Activated CD8-positive, alpha-beta memory T cell treated with anti-CD3 and anti-CD28 coated beads for 24 hours (primary cell): ENCODE measurements around the gene HOOK1.
"Not testable (repeated sequence)": the region's sequence is repeated elsewhere in the genome, so short reads cannot be mapped to it uniquely, and the experiment has no call there.

Experiments
- DNase-seq: peaks from one replicate; pipeline ENCODE4 v3.0.0-alpha.2; 2020

HOOK1 gene

DNA sequence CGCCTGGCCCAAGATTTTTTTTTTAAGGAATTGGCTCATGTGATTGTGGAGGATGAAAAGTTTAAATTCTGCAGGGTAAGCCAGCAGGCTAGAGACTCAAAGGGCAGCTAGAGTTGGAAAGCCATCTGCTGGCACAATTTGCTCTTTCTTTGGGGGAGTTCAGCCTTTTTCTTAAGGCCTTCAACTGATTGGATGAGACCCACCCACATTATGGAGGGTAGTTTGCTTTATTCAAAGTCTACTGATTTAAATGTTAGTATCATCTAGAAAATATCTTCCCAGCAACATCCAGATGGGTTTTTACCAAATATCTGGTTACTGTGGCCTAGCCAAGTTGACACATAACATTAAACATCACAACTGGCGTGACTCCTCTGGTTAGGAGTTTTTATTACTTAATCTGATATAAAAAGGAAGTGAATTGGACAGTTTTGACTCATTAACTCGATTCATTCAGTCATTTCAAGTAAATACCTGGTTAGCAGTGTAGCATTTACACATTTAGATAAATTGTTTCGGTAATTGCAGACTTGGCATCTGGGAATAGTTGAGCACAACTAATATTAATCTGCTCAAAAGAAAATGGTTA lies 12.4 kb downstream of the HOOK1 start:
- no peak for DNase-seq

DNA sequence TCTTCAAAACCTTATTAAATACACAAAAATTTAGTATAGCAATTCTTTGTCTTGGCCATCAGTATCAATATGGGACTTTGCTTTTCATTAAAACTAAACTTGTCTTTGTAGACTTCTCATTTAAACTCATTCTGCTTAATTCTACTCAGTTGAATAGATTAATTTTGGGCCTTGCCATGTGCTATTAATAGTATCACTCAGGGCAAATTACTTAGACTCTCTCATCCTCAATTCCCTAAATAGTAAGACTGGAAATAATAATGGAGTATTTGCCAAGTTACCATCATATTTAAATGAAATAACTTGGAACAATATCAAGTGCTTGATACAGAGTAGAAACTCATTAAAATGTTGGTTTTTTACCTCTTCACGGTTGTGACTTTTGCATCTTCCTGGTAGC lies 13.4 kb downstream of the HOOK1 start:
- DNase-seq, result no peak

DNA sequence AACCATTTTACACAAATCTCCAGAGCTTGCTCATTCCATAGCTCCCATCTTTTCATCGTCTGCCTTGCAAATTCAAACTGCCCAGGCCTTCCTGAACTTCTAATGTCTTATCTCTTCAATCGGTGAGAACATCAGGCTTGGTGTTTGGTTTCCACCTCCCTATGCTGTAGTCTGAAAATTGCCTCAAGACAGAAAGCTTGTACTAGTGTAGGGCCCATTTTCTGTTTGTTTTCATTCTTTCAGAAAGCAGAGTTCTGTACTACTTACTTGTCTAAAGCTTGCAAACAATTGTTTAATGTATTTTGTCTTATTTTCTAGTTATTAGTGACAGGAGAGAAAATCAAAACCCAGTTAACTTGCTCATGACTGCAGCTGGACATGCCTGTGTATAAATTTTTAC lies 16.8 kb downstream of the HOOK1 start:
- no peak for DNase-seq

DNA sequence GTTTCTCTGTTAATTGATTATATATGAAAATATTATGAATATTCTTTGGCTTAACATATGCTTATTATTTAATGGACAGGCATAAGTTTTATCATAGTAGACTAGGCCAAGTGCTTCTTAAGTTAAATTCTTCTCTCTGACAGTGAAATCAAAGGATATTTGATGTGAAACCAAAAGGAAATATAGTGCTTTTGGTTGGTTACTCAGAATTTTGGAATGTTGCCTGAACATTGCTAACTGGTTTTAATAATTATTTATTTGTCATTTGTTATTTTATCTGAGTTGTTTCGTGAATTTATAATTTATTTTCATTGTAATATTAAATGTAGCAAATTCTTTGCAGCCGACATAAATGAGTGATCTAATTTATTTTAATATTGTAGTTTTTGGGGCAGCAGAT lies 18.3 kb downstream of the HOOK1 start:
- no peak for DNase-seq

DNA sequence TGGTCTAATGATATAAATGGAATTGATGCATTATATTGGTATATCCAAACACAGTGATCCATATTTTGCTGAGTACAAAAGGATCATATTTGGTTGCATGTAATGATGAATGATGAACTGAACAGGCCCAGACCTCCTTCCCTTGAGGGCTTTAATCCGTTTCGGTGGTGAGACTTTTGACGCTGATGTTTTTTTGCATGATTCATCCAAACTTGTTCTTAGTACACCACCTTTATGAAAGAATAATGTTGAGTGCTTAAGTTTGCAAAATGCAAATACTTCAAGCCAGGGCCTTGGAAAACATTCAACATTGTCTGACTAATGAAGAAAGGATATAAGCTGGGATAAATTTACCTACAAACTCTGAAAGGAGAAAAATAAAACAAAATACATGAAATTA lies 19.2 kb downstream of the HOOK1 start:
- no peak for DNase-seq

DNA sequence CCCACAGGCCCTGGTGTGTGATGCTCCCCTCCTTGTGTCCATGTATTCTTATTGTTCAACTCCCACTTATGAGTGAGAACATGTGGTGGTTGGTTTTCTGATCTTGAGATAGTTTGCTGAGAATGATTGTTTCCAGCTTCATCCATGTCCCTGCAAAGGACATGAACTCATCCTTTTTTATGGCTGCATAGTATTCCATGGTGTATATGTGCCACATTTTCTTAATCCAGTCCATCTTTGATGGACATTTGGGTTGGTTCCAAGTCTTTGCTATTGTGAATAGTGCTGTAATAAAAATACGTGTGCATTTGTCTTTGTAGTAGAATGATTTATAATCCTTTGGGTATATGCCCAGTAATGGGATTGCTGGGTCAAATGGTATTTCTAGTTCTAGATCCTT lies 23.1 kb downstream of the HOOK1 start:
- DNase-seq, result not testable (repeated sequence)

DNA sequence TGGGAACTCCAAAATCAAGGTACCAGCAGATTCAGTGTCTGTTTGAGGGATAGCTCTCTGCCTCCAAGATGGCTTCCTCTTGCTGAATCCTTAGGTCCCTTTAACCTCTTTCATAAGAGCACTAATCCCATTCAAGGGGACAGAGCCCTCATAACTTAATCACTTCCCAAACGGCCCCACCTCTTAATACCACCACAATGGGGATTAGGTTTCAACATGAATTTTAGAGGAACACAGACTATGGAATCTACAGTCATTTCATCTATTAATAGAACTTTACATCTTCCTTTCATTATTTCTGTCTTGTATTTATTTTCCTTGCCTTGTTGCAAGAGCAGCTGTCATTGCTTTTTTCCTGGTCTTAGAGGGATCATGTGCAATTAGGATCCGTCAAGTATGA lies 30.3 kb downstream of the HOOK1 start:
- no peak for DNase-seq

DNA sequence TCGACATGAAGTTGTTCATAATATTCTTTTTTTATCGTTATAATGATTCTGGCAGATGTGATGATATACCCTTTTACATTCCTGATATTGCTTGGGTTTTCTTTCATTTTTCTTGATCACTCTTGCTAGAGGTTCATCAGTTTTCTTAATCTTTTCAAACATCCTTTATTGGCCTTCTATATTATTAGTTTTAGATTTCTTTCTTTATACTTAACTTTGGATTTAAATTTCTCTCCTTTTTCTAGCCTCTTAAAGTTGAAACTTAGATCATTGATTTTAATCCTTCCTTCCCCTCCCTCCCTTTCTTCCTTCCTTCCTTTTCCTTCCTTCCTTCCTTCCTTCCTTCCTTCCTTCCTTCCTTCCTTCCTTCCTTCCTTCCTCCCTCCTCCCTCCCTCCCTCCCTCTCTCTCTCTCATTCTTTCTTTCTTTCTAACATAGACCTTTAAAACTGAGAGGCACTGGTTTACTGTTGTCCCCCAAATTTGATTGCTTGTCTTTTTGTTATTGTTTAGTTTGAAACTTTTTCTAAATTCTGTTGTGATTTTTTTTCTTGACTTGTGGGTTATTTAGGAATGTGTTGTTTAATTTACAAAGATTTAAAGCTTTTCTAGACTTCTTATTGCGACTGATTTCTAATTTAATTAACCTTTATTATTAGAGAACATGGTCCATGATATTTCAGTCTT lies 31.6 kb downstream of the HOOK1 start:
- DNase-seq, result no peak

DNA sequence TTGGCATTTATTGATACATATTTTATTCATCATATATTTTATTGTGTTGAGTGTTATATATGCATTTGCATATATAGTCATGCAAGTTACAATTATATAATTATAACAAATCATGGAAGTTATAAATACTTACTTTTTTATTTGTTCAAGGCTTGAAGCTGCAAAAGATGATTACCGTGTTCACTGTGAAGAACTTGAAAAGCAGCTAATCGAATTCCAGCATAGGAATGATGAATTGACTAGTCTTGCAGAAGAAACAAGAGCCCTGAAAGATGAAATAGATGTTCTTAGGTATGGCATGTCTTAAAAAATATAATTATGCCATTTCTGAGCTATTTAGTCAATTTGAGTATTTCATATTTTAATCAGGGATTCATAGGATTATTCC lies 32.1 kb downstream of the HOOK1 start:
- no peak for DNase-seq

DNA sequence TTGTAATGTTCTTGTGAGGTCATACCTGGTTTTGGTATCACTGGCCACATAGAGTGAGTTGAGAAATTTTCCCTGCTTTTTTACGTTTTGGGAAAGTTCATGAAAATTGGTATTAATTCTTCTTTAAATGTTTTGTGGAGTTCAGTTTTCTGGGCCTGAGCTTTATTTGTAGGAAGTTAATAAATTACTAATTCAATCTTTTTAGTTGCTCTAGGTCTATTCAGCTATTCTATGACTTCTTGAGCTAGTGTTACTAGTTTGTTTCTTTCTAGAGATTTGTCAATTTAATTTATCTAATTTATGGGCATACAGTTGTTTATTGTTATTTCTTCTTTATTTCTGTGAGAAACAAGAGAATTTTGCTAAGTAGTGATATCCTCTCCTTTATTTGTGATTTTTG lies 37.4 kb downstream of the HOOK1 start:
- no peak for DNase-seq

DNA sequence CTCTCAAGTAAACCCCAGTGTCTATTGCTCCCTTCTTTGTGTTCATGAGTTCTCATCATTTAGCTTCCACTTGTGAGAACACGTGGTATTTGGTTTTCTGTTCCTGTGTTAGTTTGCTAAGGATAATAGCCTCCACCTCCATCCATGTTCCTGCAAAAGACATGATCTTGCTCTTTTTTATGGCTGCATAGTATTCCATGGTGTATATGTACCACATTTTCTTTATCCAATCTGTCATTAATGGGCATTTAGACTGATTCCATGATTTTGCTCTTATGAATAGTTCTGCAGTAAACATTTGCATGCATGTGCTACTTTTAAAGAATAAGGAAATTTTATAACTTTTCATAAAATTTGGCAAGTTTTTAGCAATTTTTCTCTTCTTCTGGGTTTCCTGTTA lies 40.5 kb downstream of the HOOK1 start:
- DNase-seq, result not testable (repeated sequence)

DNA sequence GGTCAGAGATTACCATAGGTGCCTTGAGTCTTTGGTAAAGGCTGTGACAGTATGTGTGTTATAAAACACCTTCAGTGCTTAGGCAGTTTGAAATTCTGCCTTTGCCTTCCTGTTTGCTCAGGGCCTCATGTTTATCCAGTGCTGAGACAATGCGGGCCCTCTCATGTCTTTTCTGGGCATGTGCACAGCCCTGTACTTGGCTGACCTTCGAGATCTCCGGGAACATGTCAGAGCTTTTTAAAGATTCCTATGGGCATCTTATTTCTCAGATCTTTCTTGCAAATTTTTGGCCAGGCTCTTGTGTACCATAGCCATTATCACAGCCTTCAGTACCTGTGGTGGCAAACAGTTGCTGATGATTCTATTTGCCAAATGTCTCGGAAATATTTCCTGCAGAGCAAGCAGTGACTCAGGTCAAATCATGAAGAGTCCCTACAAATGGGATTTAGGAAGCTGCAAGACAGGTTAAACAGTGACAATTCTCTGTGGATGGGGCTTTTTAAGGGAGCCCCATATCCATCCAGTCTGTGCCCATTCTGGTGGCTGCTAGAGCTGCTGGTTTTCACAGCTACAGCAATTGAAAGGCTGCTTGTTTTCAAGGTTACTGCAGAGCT lies 42.1 kb downstream of the HOOK1 start:
- DNase-seq, result no peak

DNA sequence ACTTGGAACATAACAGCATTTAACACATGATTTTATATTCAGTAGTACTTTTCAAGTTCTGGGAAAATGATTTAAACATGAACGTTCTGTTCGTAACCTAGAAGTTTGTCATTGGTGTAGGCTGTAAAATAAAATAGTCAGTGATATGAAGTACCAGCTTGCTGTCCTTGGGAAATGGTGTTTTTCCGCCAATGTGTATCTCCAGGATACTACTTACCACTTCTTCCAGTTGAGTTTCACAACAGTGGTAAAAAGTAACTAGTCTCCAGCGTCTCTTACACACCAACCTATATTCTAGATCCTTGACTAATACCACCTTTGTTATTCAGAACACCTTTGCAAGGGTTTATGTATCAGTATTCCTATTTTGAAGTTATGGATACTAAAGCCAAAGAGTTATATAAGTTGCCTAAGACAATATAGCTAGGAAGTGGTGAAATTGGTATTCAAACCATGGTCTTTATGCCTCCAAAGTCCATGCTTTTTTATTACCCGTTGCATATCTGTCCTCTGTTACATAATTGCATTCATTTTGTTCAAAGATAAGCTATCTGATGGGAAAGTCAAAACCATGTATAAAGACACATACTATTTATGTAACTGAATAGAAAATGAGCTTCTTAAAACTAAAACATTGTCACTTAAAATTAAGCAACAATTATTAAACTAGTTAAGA lies 43.1 kb downstream of the HOOK1 start:
- DNase-seq, result no peak

DNA sequence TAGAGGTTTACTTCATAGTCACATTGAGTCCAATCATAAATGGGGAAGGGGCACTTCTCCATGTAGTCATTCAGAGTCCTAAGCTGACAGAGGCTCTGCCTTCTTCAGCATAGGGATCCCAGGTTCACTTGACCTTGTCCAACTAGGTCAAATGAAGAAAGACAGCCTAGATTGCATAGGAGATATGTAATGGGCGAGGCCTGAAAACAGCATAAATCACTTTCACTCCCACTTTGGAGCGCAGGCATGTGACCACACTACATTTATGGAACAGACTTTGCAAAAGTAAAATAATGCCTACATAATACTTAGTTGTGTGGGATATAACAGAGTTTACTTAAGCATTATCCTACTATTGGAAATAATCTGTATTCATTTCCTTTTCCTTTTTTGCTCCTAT lies 51.7 kb downstream of the HOOK1 start:
- no peak for DNase-seq

DNA sequence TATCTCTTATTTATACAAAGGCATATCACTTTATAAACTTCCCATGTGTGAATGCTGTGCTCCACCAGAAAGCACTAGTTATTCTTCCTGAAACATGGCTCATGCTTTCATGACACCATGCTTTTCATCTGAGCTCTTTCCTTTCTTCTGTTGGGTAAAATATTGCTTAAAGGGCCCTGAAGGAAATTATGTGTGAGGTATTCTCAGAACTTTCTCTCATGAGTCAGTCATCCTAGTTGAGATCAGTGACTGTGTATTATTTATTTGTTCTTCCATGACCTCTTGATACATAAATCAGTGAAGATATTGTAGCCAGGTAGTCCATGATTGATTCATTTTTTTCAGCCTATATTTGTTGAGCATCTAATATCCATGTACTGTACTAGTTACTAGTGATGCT lies 57.0 kb downstream of the HOOK1 start:
- no peak for DNase-seq

DNA sequence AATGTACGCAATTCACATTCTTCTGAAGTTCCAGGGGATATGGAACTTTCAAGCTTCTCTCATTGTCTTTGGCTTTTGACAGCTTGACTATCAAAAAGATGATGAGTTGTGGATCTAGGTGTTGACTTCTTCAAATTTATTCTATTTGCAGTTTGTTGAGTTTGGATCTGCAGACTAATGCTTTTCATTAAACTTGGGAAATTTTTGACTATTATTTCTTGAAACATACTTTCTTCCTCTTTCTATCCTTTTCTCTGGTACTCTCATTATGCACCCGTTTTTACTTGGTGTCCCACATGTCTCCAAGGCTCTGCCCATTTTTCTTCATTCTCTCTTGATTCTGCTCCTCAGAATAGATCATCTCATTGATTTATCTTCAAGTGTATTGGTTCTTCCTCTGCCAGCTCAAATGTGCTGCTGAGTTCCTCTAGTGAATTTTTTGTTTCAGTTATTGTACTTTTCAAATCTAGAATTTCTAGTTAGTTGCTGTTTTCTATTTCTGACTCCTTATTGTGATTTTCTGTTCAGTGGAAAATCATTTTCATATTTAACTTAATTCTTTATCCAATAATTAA lies 62.4 kb downstream of the HOOK1 start:
- no peak for DNase-seq

DNA sequence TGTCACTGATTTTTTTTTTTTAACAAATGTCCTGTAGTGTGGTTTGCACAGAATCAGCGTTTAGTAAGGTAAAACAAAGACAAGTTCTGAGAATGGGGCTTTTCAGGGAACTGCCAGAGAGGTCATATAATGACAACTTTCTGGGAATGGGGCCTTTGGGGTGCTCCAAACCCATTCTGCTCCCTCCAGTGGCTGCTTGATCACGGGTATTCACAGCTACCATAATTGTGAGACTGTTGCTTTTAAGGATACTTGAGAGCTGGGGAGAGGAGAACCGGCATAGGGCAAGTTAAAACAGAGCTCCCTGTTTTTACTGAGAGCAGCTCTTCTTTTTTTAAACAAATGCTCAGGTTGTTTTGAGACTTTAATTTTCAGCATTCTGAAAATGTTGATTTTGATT lies 63.6 kb downstream of the HOOK1 start:
- DNase-seq, result no peak

DNA sequence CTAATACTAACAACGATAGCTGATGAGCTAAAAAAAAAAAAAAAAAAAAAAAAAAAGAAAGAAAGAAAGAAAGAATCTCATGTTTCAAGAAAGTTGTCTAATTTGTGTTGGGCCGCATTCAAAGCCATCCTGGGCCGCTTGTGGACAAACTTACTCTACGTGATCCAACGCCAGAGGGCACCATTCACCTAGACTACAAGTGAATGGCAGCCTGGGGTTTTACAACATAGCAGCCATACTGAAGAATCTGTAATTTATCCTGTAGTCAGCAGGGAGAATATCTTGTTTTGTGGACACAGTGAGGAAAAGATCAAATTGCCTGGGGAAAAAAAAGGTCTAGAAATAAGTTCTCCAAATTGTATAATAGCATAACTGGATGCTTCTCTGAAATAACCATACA lies 64.8 kb downstream of the HOOK1 start:
- DNase-seq, result peak; percentile 68

DNA sequence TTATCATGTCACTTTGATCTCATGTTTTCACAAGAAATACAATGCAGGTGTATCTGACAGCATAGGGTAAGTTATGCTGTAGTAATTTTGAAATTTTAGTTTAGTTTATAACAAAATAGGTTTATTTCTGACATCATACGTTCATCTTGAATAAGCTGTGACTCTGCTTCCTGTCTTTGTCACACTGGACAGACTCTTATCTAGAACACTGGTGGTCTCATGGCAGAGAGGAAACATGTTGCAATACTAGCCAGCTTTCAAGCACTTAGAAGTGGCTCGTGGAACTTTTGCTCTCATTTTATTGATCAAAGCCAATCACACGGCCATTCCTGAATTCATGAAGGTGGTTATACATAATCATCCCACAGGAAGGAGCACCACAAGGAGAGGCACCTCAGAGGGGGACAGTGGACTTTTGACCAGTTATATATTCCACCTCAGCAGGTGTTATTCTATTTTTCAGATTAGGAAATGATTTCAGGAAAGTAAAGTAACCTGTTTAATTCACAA lies 65.3 kb downstream of the HOOK1 start:
- no peak for DNase-seq

DNA sequence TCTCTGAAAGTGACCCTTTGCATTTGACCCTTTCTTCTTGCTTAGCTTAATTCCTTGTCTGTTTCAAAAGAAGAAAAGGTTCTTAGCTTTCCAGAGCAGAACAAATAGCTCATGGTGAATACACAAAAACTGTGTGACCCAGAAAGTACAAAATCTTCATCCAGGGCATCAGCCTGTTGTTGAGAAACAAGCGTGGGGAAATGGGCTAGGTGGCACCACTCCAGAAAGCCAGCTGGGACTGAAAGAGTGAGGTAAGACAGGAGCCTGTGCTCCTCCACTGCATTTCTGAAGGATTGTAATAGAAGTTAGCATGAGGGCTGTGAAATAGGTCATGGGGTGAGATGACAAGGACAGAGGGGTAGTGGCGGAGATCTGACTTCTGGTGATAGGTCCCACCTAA lies 66.0 kb downstream of the HOOK1 start:
- DNase-seq, result no peak

DNA sequence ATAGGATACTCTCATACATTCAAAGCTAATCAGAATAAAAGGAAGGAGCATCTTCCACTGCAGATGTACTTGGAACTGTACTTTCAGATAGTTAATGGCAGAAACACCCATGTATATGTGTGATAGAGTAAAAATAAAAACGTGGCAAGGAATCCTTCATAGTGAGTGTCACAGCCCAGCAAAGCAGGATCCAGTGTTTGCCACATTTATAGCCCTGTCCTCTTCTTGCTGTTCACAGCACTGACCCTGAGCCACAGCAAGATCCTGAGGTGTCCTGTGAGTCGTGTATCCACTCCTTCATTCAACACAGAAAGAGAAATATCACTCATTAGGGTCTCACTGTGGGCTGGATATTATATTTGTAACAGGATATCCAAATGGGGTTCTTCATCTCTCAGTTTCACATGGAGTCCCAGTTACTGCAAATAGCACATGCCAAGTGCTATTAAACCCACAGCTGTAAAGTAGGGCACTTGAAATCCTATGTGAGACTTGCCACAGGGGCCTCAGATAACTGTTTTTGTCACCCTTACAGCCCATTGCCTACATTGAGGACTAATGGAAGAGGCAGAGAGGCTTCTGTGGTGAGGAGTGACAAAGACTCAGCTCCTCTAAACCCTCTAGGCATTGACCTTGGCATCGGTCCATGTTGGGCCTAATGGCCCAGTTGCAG lies 70.5 kb downstream of the HOOK1 start:
- no peak for DNase-seq

DNA sequence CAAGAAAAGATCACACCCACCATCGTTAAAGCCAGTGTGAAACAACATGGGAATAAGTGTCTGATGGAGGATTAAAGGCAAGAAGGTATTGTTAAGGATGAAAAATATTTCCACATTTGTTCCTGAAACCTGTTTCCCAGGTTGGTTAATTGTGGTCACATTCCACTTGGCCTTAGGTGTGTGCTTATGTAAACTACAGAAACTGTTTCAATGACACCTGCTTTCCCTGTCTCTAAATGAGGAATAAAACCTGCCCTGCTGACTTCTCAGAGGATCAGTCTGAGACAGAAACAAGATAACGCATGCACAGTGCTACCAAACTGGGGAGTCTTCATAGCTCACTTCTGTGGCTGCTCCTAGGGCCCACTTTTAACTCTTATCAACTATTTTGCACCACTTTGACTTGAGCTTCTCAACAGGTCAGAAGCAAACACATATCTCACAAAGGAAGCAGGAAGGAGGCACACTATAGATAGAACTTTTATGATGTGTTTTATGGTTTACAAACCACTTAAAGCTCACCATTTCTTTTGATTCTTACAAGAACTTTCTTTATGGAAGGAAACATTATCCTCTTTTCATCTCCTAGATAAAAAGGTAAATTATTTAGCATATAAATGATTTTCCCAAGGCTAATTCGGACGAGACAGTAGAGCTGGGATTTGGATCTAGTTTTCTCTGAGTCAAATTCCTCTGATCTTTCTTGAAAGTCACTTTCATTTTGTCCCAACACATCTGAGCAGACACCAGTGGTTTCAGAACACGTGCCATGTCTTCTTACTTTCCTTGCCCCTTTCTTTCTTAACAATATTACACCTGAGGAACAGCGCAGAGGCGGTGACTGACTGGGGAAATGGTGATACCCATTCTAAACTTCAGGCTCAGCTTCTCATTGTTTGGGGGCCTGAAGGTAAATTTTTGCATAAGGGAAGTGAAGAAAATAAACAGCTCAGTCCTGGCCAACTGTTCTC lies 78.4 kb downstream of the HOOK1 start:
- DNase-seq, result no peak
